ENCODE measurements around the gene JAML. TPM values are rescaled to one million over a fixed set of nuclear protein-coding genes. Genes with fewer than 3 reads are reported as not detected.

Gene JAML
- total and polyA plus RNA-seq, 2 experiments from 2014 or later = 0.56 to 1.0 TPM

DNA sequence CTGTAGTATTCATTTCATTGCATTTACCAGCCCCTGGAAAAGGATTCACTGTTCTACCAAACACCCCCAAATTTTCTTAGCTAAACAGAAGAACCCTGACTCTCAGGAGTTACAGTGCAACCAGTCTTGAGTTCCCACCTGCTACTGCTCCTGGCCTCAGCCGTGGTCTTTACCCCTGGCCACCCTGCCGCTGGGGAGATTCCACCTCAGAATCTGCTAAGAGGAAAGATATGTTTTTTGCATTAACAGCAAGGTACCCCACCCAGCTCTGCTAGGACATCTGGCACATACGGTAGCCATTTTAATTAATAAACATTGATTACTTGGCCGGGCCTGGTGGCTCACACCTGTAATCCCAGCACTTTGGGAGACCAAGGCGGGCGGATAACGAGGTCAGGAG lies 9.0 kb downstream of the JAML start:
- peaks cover 41% of the 10 kb centered on the region for H3K4me1 Mint-ChIP-seq
- no peak overlapping the region for H3K4me2 ChIP-seq
- no peak overlapping the region for H3K27ac Mint-ChIP-seq
- no peak overlapping the region for H3K27ac ChIP-seq (ENCODE audit: low read depth)
- no peaks in the 10 kb centered on the region for H3K36me3 Mint-ChIP-seq (ENCODE audit: low read depth)
- H3K27me3 Mint-ChIP-seq (ENCODE audit: insufficient read depth, low read depth, poor library complexity) = peaks cover 9% of the 10 kb centered on the region
- H3K4me3 Mint-ChIP-seq = no peak overlapping the region
- H3K79me2 ChIP-seq (replicated peaks; ENCODE audit: insufficient read depth) = no peaks in the 10 kb centered on the region
- H3K27me3 ChIP-seq (ENCODE audit: insufficient read depth) = no peaks in the 10 kb centered on the region
- H3K36me3 ChIP-seq (ENCODE audit: insufficient read depth) = no peaks in the 10 kb centered on the region
- H3K9me3 Mint-ChIP-seq = no peaks in the 10 kb centered on the region
- no peaks in the 10 kb centered on the region for H4K20me1 ChIP-seq (replicated peaks; ENCODE audit: insufficient read depth)
- H3K9me2 ChIP-seq (ENCODE audit: insufficient read depth) = peaks cover 4% of the 10 kb centered on the region; the same call in 1 of the 2 replicates
- H2AFZ ChIP-seq = no peak overlapping the region
- TF ChIP-seq EZH2 (IDR thresholded peaks at IDR 0.05; ENCODE audit: low read depth, unreplicated experiment) = no peak
- no peak for TF ChIP-seq EZH2phosphoT487 (IDR thresholded peaks at IDR 0.05; ENCODE audit: unreplicated experiment)
- TF ChIP-seq, protein P1, sequence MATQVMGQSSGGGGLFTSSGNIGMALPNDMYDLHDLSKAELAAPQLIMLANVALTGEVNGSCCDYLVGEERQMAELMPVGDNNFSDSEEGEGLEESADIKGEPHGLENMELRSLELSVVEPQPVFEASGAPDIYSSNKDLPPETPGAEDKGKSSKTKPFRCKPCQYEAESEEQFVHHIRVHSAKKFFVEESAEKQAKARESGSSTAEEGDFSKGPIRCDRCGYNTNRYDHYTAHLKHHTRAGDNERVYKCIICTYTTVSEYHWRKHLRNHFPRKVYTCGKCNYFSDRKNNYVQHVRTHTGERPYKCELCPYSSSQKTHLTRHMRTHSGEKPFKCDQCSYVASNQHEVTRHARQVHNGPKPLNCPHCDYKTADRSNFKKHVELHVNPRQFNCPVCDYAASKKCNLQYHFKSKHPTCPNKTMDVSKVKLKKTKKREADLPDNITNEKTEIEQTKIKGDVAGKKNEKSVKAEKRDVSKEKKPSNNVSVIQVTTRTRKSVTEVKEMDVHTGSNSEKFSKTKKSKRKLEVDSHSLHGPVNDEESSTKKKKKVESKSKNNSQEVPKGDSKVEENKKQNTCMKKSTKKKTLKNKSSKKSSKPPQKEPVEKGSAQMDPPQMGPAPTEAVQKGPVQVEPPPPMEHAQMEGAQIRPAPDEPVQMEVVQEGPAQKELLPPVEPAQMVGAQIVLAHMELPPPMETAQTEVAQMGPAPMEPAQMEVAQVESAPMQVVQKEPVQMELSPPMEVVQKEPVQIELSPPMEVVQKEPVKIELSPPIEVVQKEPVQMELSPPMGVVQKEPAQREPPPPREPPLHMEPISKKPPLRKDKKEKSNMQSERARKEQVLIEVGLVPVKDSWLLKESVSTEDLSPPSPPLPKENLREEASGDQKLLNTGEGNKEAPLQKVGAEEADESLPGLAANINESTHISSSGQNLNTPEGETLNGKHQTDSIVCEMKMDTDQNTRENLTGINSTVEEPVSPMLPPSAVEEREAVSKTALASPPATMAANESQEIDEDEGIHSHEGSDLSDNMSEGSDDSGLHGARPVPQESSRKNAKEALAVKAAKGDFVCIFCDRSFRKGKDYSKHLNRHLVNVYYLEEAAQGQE (IDR thresholded peaks at IDR 0.05; ENCODE audit: unreplicated experiment) = no peak
- no peak for TF ChIP-seq STAT1 (IDR thresholded peaks at IDR 0.05; ENCODE audit: unreplicated experiment)
- no peak for TF ChIP-seq POLR2AphosphoS5 (IDR thresholded peaks at IDR 0.05; ENCODE audit: low read depth)
- TF ChIP-seq ZNF331 (CRISPR knock-in tag; IDR thresholded peaks at IDR 0.05; ENCODE audit: low read depth) = no peak
- TF ChIP-seq, protein P2, sequence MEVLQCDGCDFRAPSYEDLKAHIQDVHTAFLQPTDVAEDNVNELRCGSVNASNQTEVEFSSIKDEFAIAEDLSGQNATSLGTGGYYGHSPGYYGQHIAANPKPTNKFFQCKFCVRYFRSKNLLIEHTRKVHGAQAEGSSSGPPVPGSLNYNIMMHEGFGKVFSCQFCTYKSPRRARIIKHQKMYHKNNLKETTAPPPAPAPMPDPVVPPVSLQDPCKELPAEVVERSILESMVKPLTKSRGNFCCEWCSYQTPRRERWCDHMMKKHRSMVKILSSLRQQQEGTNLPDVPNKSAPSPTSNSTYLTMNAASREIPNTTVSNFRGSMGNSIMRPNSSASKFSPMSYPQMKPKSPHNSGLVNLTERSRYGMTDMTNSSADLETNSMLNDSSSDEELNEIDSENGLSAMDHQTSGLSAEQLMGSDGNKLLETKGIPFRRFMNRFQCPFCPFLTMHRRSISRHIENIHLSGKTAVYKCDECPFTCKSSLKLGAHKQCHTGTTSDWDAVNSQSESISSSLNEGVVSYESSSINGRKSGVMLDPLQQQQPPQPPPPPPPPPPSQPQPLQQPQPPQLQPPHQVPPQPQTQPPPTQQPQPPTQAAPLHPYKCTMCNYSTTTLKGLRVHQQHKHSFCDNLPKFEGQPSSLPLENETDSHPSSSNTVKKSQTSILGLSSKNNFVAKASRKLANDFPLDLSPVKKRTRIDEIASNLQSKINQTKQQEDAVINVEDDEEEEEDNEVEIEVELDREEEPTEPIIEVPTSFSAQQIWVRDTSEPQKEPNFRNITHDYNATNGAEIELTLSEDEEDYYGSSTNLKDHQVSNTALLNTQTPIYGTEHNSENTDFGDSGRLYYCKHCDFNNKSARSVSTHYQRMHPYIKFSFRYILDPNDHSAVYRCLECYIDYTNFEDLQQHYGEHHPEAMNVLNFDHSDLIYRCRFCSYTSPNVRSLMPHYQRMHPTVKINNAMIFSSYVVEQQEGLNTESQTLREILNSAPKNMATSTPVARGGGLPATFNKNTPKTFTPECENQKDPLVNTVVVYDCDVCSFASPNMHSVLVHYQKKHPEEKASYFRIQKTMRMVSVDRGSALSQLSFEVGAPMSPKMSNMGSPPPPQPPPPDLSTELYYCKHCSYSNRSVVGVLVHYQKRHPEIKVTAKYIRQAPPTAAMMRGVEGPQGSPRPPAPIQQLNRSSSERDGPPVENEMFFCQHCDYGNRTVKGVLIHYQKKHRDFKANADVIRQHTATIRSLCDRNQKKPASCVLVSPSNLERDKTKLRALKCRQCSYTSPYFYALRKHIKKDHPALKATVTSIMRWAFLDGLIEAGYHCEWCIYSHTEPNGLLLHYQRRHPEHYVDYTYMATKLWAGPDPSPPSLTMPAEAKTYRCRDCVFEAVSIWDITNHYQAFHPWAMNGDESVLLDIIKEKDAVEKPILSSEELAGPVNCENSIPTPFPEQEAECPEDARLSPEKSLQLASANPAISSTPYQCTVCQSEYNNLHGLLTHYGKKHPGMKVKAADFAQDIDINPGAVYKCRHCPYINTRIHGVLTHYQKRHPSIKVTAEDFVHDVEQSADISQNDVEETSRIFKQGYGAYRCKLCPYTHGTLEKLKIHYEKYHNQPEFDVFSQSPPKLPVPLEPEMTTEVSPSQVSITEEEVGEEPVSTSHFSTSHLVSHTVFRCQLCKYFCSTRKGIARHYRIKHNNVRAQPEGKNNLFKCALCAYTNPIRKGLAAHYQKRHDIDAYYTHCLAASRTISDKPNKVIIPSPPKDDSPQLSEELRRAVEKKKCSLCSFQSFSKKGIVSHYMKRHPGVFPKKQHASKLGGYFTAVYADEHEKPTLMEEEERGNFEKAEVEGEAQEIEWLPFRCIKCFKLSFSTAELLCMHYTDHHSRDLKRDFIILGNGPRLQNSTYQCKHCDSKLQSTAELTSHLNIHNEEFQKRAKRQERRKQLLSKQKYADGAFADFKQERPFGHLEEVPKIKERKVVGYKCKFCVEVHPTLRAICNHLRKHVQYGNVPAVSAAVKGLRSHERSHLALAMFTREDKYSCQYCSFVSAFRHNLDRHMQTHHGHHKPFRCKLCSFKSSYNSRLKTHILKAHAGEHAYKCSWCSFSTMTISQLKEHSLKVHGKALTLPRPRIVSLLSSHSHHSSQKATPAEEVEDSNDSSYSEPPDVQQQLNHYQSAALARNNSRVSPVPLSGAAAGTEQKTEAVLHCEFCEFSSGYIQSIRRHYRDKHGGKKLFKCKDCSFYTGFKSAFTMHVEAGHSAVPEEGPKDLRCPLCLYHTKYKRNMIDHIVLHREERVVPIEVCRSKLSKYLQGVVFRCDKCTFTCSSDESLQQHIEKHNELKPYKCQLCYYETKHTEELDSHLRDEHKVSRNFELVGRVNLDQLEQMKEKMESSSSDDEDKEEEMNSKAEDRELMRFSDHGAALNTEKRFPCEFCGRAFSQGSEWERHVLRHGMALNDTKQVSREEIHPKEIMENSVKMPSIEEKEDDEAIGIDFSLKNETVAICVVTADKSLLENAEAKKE (CRISPR knock-in tag; IDR thresholded peaks at IDR 0.05) = no peak
- TF ChIP-seq NANOG (IDR thresholded peaks at IDR 0.05; ENCODE audit: borderline replicate concordance) = no peak
- DNase-seq (ENCODE audit: low spot score) = no peak
- no peak for ATAC-seq
- H3K4me3 ChIP-seq = no peak overlapping the region
- no peaks in the 10 kb centered on the region for H3F3A ChIP-seq (replicated peaks; ENCODE audit: low read depth)
- H3K4me1 ChIP-seq (ENCODE audit: insufficient read depth) = peaks cover 38% of the 10 kb centered on the region
